IMR-90 (cell line): ENCODE results near the gene PPIL3. TPM values are rescaled to one million over a fixed set of nuclear protein-coding genes. Genes with fewer than 3 reads are reported as not detected.
"Not testable (repeated sequence)": the region's sequence is repeated elsewhere in the genome, so short reads cannot be mapped to it uniquely, and the experiment has no call there.

Experiments
- ATAC-seq: fragments of 200-7000 bp; cut with Tn5 transposase; 2 replicates; pipeline ENCODE4 v1.9.1; 2020; ENCODE audit warnings: low read depth, mild to moderate bottlenecking, moderate library complexity
- BruUV-seq: library from RNA; stranded (reverse); fragments of 400-500 nt; replicated peaks from 2 replicates; lab custom pipeline; 2021; lab: Mats Ljungman, UMichigan
- CTCF ChIA-PET: fragments of 300-600 bp; formaldehyde crosslinking; extraction: SDS; loops from one replicate; lab custom pipeline; 2021; ENCODE audit warnings: antibody characterized with exemption; lab: Yijun Ruan, JAX
- POLR2A ChIA-PET: fragments of 300-600 bp; sonication (Branson Sonifier 250); formaldehyde crosslinking; loops from one replicate; lab custom pipeline; 2022; ENCODE audit warnings: antibody characterized with exemption; ENCODE audit not compliant: unreplicated experiment; lab: Charles Lee
- DNase-seq: peaks from one replicate; pipeline ENCODE4 v3.0.0; 2013
- H2AFZ ChIP-seq: replicated peaks from 2 replicates; pipeline ENCODE3; 2013; ENCODE audit warnings: low read length, mild to moderate bottlenecking; ENCODE audit not compliant: poor library complexity
- H2AK5ac ChIP-seq: 2 replicates; pipeline ENCODE4 v1.6.1; 2013; ENCODE audit warnings: low read depth, low read length, inconsistent platforms
- H2AK9ac ChIP-seq: replicated peaks from 2 replicates; pipeline ENCODE3; 2013; ENCODE audit warnings: mild to moderate bottlenecking, low read depth, low read length, moderate library complexity; ENCODE audit not compliant: poor library complexity
- H2BK120ac ChIP-seq: 2 replicates; pipeline ENCODE4 v1.6.1; 2013; ENCODE audit warnings: low read depth, low read length, inconsistent platforms
- H2BK15ac ChIP-seq: 3 replicates; pipeline ENCODE4 v1.6.1; 2013; ENCODE audit warnings: low read depth, low read length, inconsistent platforms
- H2BK20ac ChIP-seq: 2 replicates; pipeline ENCODE4 v1.6.1; 2013; ENCODE audit warnings: low read depth, mild to moderate bottlenecking, inconsistent platforms, low read length, moderate library complexity
- H2BK5ac ChIP-seq: 2 replicates; pipeline ENCODE4 v1.6.1; 2013; ENCODE audit warnings: mild to moderate bottlenecking, low read depth, low read length, inconsistent platforms; ENCODE audit not compliant: poor library complexity, severe bottlenecking
- H3K14ac ChIP-seq: replicated peaks from 2 replicates; pipeline ENCODE4 v1.6.1; 2013; ENCODE audit warnings: low read depth, low read length, inconsistent platforms
- H3K18ac ChIP-seq: 2 replicates; pipeline ENCODE4 v1.6.1; 2013; ENCODE audit warnings: low read depth, low read length, control low read depth
- H3K23ac ChIP-seq: 2 replicates; pipeline ENCODE4 v1.6.1; 2013; ENCODE audit warnings: low read depth, low read length, inconsistent platforms
- H3K27ac ChIP-seq: 2 replicates; pipeline ENCODE4 v1.5.1; 2013; ENCODE audit warnings: mild to moderate bottlenecking, control low read depth, low read length; ENCODE audit not compliant: insufficient read depth
- H3K27me3 ChIP-seq: 2 replicates; pipeline ENCODE4 v1.6.1; 2013; ENCODE audit warnings: low read length; ENCODE audit not compliant: control insufficient read depth, insufficient read depth
- H3K36me3 ChIP-seq: 2 replicates; pipeline ENCODE4 v1.6.1; 2013; ENCODE audit warnings: low read length, mixed read lengths; ENCODE audit not compliant: control insufficient read depth, insufficient read depth
- H3K4ac ChIP-seq: 2 replicates; pipeline ENCODE4 v1.6.1; 2013; ENCODE audit warnings: low read depth, low read length, inconsistent platforms
- H3K4me1 ChIP-seq: 2 replicates; pipeline ENCODE4 v1.6.1; 2013; ENCODE audit warnings: low read length, mixed read lengths; ENCODE audit not compliant: control insufficient read depth, insufficient read depth
- H3K4me2 ChIP-seq: 2 replicates; pipeline ENCODE4 v1.6.1; 2013; ENCODE audit warnings: low read depth, mild to moderate bottlenecking, control low read depth, low read length, moderate library complexity
- H3K4me3 ChIP-seq: 2 replicates; pipeline ENCODE4 v1.5.1; 2013; ENCODE audit warnings: low read depth, mild to moderate bottlenecking, control low read depth, low read length, moderate library complexity; ENCODE audit not compliant: insufficient read depth
- H3K56ac ChIP-seq: 2 replicates; pipeline ENCODE4 v1.6.1; 2013; ENCODE audit warnings: low read length, inconsistent platforms; ENCODE audit not compliant: insufficient read depth; ENCODE audit errors: extremely low read depth
- H3K79me1 ChIP-seq, 2 experiments: 2 replicates each; pipeline ENCODE4 v1.6.1; 2013; ENCODE audit warnings: low read length in 2 of 2, inconsistent platforms in 1 of 2, low read depth in 1 of 2
- H3K9ac ChIP-seq: 2 replicates; pipeline ENCODE4 v1.6.1; 2013; ENCODE audit warnings: low read depth, low read length, control low read depth
- H3K9me1 ChIP-seq: 2 replicates; pipeline ENCODE4 v1.6.1; 2013; ENCODE audit warnings: low read length, inconsistent platforms; ENCODE audit not compliant: insufficient read depth
- H3K9me3 ChIP-seq: 2 replicates; pipeline ENCODE4 v1.6.1; 2013; ENCODE audit warnings: low read length; ENCODE audit not compliant: control insufficient read depth, insufficient read depth
- H4K20me1 ChIP-seq: 2 replicates; pipeline ENCODE4 v1.6.1; 2013; ENCODE audit warnings: low read length, inconsistent platforms; ENCODE audit not compliant: insufficient read depth
- H4K5ac ChIP-seq: 2 replicates; pipeline ENCODE4 v1.6.1; 2013; ENCODE audit warnings: mild to moderate bottlenecking, low read depth, low read length, control low read depth
- H4K8ac ChIP-seq, 2 experiments: 2 replicates each; pipeline ENCODE4 v1.6.1; 2013; ENCODE audit warnings: low read depth in 2 of 2, low read length in 2 of 2, control low read depth in 1 of 2, inconsistent platforms in 1 of 2
- H4K91ac ChIP-seq: 2 replicates; pipeline ENCODE4 v1.6.1; 2013; ENCODE audit warnings: low read depth, low read length, inconsistent platforms; ENCODE audit not compliant: insufficient read depth
- CHD1 ChIP-seq: IDR thresholded peaks from 2 replicates; pipeline ENCODE4 v1.6.1; 2012; ENCODE audit warnings: low read depth, low read length, improper control_type of control experiment
- MAFK ChIP-seq: IDR thresholded peaks from 2 replicates; pipeline ENCODE4 v1.6.1; 2012; ENCODE audit warnings: low read depth, low read length, improper control_type of control experiment
- MAZ ChIP-seq: IDR thresholded peaks from 2 replicates; pipeline ENCODE4 v1.6.1; 2012; ENCODE audit warnings: low read depth, mild to moderate bottlenecking, low read length, improper control_type of control experiment, moderate library complexity, borderline replicate concordance
- RFX5 ChIP-seq: IDR thresholded peaks from 2 replicates; pipeline ENCODE4 v1.8.0; 2012; ENCODE audit warnings: low read depth, mild to moderate bottlenecking, low read length, moderate library complexity
- SMC3 ChIP-seq: fragments of 150-350 bp; IDR thresholded peaks from 2 replicates; pipeline ENCODE4 v1.6.1; 2016; ENCODE audit warnings: low read depth, mild to moderate bottlenecking, antibody characterized with exemption, low read length, moderate library complexity
- WGBS, 2 experiments: methylation state at CpG; one replicate each; pipeline versions ENCODE4 v1.1.5 to v1.1.7; 2013; ENCODE audit warnings: missing lambda C conversion rate in 2 of 2; ENCODE audit not compliant: insufficient read length in 1 of 2; ENCODE audit errors: extremely low coverage in 2 of 2; 5-methylcytosine and 5-hydroxymethylcytosine counted together
- dilution Hi-C: fragments of 300-500 bp; cut with HindIII; formaldehyde crosslinking; loops from one replicate; pipeline ENCODE4 v1.14.3; 2018; ENCODE audit warnings: low sequenced_read_pairs; ENCODE audit not compliant: unreplicated experiment
- in situ Hi-C: fragments of 300-500 bp; cut with MboI; formaldehyde crosslinking; loops from 3 replicates; pipeline ENCODE4 v1.14.3; 2019; ENCODE audit warnings: low sequenced_read_pairs, inconsistent platforms, mixed read lengths
- intact Hi-C: fragments of 100-400 bp; cut with micrococcal nuclease; formaldehyde crosslinking; loops from 2 replicates; pipeline ENCODE4 v1.10.0; 2022
- polyA plus RNA-seq, 3 experiments: library from polyadenylated mRNA; depleted of rRNA; stranded (reverse); fragments of >200 nt; gene quantifications; 2 replicates each; pipeline ENCODE4 v1.2.3, GENCODE V29; 2012; ENCODE audit warnings: low replicate concordance in 1 of 3
- total RNA-seq: library from RNA; depleted of rRNA; stranded (reverse); fragments of >200 nt; gene quantifications from 2 replicates; pipeline ENCODE4 v1.2.3, GENCODE V29; 2012

Gene PPIL3
- total and polyA plus RNA-seq, 2 of the 4 experiments (the other 2 are of a cell fraction) = 35.1 to 47.9 TPM

DNA sequence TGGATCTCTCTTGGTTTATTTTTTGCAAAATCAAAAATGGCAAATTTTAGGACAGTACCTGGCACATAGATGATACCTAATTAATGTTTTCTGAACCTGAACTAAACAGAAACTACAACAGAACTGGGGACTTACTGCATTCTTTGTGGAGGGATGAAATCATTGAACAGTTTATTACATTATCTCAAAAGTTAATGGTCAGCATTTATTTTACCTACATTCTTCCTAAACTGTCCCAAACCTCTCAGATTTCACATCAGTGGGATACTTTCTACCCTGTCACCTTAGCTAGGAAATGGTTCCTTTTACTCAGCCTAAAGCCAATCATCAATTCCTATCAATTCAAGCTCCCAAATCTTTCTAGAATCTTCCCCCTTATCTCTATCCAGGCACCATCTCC lies 10.6 kb upstream of the PPIL3 start:
- Histone ChIP-seq H3K14ac (no peak overlapping the region), H4K91ac (no peak overlapping the region), H3K56ac (no peak overlapping the region), H2BK5ac (no peak overlapping the region), H3K4ac (no peak overlapping the region), H3K18ac (no peak overlapping the region), H3K23ac (no peak overlapping the region), H2AFZ (no peak overlapping the region), H3K9ac (no peak overlapping the region), H3K36me3 (peaks cover 25% of the 10 kb centered on the region), H3K27me3 (no peaks in the 10 kb centered on the region), H3K9me1 (no peaks in the 10 kb centered on the region), H4K8ac (no peak overlapping the region), H3K4me1 (no peaks in the 10 kb centered on the region), H4K5ac (no peak overlapping the region), H3K4me3 (no peak overlapping the region), H2AK9ac (no peak overlapping the region), H4K20me1 (no peaks in the 10 kb centered on the region), H2BK15ac (no peak overlapping the region), H2AK5ac (no peak overlapping the region), H3K79me1 (peaks cover 5 to 6% of the 10 kb centered on the region in 2 experiments; a peak in 3 of 4 replicates), H2BK120ac (no peak overlapping the region), H2BK20ac (no peak overlapping the region), H3K4me2 (no peak overlapping the region), H3K9me3 (no peaks in the 10 kb centered on the region), H3K27ac (no peak overlapping the region)
- dilution Hi-C loops (no loop called here), intact Hi-C loops (no loop called here), in situ Hi-C loops (no loop called here)
- DNase-seq (no peak), ATAC-seq (no peak)
- POLR2A ChIA-PET = no interaction called here
- CTCF ChIA-PET = interaction anchor here (0.6 kb wide), 2 partner anchors 185 to 789 kb away, joined by 3 to 5 read pairs; no protein-coding TSS in a partner anchor
- TF ChIP-seq SMC3 = no peak
- no peak for TF ChIP-seq CHD1
- TF ChIP-seq MAFK = peak; percentile 65
- no peak for TF ChIP-seq RFX5
- no peak for TF ChIP-seq MAZ
- BruUV-seq = no TSS peak

DNA sequence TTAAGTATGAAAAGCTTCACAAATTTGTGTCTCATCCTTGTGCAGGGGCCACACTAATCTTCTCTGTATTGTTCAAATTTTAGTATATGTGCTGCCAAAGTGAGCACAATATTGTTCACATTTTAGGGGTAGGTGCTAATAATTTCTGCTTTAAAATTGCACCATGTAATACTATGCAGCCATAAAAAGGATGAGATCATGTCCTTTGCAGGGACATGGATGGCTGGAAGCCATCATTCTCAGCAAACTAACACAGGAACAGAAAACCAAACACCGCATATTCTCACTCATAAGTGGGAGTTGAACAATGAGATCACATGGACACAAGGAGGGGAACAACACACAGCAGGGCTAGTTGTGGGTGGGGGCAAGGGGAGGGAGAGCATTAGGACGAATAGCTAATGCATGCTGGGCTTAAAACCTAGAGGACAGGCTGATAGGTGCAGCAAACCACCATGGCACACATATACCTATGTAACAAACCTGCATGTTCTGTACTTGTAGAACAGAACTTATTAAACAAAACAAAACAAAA lies 7.1 kb downstream of the PPIL3 start:
- H3K9me1 ChIP-seq, intact Hi-C loops: not testable (repeated sequence)

More for the DNA sequence above, 7.1 kb downstream of the PPIL3 start:
- H2AFZ ChIP-seq, BruUV-seq, H3K9ac ChIP-seq, H4K5ac ChIP-seq, H2AK5ac ChIP-seq, H4K91ac ChIP-seq, H3K27ac ChIP-seq, H3K18ac ChIP-seq, H2BK120ac ChIP-seq, H3K9me3 ChIP-seq, CTCF ChIA-PET, H4K20me1 ChIP-seq, H2BK15ac ChIP-seq, H4K8ac ChIP-seq, POLR2A ChIA-PET, H2AK9ac ChIP-seq, H3K4ac ChIP-seq, dilution Hi-C loops, H3K4me1 ChIP-seq, in situ Hi-C loops, H3K23ac ChIP-seq, H3K4me2 ChIP-seq, H2BK20ac ChIP-seq, H3K4me3 ChIP-seq, H3K79me1 ChIP-seq, H3K27me3 ChIP-seq, H2BK5ac ChIP-seq, H3K14ac ChIP-seq, H3K56ac ChIP-seq, DNase-seq, ATAC-seq: not testable (repeated sequence)
- peaks cover 22% of the 10 kb centered on the region for H3K36me3 ChIP-seq
- WGBS, 2 experiments = no CpG with 5 or more reads among the region's 2 CpGs
